Stimulated activated CD8-positive, alpha-beta memory T cell treated with anti-CD3 and anti-CD28 coated beads, Interleukin-7, amount 100 ng/mL, for 4 hours (primary cell): ENCODE data around the gene KCNMA1.
"Not testable (repeated sequence)": the region's sequence is repeated elsewhere in the genome, so short reads cannot be mapped to it uniquely, and the experiment has no call there.

Experiments used
- DNase-seq, 2 donors: peaks; one replicate each; pipeline ENCODE4 v3.0.0-alpha.2; 2020; ENCODE audit warnings: low read depth in 2 of 2

KCNMA1 gene

DNA sequence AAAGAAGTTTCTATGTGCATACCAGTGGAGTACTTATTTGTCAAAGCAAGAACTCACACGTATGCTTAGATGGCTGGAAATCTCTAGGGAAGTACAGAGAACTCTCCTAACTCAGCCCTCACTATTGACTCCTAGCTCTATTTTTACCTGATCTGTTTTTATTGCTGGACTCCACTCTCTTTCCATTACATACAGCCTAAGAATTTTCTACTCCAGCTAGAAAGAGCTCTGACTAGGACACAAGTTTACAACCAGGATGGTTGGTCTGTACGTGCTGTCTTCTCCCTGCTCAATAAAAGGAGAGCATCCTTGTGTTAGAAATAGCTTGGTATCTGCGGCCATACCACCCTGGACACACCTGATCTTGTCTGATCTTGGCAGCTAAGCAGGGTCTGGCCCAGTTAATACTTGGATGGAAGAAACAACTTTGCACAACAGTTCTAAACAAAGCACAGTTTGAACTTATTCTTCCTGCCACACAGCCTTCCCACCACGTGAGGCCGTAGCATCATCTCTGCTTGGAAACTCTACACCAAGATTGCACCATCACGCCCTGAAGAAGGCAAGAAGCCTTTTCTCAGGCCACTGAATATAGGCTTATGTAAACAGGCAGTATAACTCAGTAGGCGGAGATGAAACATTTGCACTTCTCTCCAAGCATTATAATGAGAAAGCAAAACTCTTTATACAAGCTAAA, 50.7 kb downstream of the KCNMA1 start:
- DNase-seq: no peak

DNA sequence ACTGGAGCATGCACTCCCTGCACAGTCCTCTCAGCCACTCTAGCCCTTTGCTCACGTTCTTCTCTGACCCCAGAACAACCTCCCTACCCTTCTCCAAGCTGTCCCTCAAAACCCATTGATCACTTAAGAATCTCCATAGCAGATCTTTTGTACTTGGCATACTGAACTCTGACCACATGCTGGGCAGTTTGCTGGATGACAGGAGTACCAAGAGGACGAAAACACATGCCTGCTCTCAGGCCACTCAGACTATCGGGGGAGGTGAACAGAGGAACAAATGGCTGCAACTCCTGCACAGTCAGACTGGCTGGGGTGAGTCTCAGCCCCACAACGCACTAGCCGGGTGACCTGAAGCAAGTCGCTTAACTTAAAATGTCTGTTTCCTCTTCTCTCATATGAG, 52.7 kb downstream of the KCNMA1 start:
- no peak for DNase-seq

DNA sequence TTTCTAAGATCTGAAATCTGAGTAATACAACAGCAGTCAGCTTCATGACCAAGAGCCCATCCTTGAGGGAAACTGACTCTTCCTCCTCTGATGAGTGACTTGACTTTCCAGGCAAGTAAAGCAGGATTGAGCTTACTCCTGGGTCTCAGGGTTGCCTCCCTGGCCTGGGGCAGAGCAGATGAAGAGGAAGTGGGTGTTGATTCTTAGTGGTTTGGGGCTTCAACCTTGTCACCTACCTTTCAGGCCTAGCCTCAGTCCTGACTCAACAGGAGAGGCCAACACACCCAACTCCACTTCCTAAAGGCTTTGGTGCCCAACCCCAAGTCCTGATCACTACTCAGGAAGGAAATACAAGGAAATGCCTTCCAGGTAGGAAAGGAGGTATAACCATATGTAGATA, 54.1 kb downstream of the KCNMA1 start:
- no peak for DNase-seq

DNA sequence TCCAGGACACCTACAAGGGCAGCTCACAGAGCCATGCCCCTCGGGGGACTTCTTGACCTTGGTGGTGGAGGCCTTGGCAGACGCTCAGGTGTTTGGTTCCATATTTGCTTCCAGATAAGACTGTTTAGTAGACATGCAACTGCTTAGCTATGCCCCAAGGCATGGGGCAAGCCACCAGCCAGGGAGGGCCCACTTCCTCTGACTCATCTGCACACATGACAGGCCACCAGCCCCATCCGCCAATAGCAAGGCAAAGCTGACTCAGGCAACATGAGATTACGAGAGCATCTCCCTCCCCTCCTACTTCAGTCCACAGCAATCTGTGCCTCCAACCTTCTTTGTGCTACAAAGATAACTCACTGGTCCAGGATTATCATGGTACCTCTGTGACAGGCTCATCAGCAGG, 54.9 kb downstream of the KCNMA1 start:
- no peak for DNase-seq

DNA sequence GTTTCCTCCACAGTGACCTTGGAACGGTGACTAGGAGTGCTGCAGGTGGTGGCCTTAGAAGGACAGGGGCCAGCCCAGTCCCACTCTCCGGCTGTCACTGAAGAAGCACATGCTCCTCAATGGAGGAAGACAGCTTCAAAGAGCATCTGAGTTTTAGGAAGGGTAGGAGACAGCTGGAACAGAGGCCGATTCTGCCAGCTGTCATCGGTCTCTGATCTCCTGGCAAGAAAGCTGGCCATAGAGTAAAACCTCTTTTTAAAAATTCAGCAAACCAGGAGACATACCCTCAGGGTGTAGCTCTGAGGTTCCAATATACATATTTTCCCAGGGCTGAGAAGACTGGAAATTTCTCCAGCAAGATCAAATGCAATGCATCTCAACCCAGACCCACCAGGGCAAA, 55.9 kb downstream of the KCNMA1 start:
- no peak for DNase-seq

DNA sequence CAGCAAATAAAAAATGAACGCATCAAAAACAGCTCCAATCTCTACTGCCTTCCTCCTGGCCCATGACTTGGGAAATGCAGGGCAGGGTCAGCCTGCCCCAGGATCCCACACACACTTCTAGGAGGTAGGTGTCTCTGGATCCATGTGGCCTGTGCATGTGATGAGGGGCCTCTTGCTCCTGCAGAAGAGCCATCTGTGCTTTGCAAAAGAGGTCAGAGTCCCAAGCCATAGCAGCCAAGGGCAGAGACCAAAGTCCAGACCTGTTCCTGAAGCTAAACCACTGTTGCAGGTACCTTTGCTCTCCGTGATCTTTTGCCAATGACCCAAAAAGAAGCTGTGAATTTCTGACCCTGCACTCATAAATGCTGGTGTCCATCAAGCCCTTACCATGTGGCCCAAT, 57.1 kb downstream of the KCNMA1 start:
- DNase-seq: no peak

DNA sequence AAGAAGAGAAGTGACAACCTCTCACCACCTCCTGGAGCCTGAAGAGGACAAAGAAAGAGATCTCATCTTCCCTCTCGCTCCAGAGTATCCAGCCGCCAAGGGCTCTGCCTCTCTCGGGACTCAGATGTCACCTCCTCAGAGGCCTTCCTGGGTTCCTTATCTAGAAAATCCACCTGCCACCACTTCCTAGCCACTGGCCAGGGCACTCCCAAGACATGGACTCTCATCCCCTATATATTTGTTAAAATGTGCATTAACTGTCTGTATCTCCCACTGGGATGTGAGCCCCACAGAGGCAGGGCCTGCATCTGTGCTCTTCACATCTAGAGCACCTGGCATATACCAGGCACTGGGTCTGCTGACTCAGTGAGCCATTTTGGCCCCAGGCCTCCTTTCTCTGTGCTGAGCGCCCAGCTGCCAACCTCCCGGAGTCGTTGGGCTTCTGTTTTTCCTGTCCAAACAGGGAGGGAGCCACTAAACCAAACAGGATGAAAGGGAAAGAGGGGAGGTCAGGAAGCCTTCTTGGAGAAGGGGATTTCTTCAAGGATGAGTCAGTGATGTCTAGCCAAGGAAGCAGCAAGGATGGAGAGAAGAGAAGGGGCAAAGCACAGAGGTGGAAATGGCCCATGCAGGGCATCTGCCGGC, 58.9 kb downstream of the KCNMA1 start:
- DNase-seq: no peak

DNA sequence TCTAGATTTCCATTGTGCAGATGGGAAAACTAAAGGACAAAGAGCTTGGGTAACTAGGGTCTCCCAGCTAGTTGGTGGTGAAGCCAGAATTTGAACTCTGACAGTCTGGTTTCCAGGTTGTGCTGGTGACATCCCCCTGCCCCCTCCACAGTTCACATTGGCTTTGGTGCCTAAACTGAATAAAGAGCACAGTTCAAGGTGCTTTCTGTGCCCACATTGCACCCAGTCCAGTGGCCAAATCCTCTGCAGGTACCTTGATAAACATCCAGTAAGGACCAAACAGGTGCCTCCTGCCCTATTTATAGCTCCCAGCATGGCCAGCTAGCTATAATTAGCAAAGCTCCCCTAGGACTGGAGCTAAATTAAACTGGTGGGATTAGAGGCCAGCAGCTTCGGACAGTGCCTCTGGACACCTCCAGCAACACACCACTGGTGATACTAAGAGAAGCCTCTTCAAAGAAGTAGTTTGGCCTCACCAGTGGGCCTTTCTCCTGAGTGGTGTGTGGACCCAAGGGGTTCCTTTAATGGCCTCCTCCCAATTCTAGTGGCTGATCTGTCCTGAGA, 59.9 kb downstream of the KCNMA1 start:
- DNase-seq: no peak

DNA sequence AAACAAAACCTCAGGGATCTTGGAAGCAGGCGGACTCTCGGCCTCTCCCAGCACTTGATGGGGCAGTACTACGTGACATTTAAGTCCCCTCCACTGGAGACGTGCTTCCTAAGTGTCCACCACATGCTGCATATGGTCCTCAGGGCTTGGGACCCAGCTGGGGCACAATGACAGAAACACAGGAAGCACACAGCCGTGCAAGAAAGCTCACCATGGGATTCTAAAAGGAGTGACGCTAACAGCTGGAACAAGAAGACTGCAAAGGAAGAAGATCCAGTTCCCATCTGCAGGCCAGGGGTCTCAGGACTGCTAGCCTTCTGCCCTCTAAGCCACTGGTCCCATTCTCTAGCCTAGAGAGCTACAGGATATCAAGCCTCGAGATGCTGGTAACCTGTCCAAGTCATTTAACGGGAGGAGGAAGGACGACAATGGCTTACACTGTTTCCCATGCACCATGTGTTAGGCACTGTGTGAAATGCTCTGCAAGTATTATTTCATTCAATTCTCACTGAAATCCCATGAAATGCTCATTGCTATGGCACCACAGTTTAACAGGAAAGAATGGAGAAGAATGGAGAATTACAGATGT, 61.1 kb downstream of the KCNMA1 start:
- DNase-seq: no peak

DNA sequence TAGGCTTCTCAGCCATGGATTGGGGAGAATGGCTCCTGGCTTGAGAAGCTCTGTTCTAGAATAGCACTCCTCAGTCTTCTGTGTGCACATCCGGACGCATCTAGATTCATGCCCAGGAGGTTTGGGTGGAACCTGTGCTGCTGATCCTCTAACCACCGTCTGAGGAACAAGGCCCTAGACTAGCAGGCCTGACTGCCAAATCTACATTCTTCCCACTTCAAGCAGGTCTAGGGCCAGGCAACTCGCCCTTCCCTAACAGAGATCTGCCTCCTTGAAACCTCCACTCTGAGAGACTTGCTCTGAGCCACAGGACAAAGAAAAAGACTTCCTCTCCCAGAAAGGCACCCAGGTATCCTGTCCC, 61.6 kb downstream of the KCNMA1 start:
- no peak for DNase-seq

DNA sequence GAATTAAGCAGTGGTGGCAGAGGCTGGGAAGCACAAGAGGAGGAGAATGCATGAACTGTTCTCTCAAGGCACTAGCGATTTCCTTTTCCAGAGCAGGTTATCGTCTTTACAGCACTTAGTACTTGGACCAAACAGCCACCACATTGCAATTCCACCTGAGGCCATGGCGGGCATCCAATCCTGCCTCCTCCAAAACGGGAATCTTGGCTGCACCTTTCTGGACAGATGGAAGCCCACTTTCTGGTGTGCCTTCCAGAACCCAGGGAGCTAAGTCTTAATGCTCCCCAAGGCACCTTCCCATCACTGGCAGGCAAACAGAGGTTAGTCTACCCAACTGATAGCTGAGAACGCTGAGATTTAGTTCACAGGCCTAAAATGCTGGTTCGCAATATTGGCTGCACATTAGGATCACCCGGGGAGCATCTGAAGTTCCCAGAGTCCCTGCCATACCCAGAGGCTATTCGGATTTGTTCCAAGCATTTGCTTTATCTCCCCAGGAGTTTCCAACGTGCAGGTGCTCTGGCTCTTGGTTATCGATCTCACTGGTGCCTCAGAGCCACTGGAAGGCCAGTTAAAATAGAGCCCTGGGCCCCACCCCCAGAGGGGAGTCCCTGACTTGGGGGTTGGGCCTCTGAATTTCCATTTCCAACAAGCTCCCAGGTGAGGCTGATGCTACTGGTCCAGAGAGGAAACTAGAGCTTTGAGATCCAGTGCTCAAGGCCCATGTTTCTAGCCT, 62.2 kb downstream of the KCNMA1 start:
- no peak for DNase-seq

DNA sequence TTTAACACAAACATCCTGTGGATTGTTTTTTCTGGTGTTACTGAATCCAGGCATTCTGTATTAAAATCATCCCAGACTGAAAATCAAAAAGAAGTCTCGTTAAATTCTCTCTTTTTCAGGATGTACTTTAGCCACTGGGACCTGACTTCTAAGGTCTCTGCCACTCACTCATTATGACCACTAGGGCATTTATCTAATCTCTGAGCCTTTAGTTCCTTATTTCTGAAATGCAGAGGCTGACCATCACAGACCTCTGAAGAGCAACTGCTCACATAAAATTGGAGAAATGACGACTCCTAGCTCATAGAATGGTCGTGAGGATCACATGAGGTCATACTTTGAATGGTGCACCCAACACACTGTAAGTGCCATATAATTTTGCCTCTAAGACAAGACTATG, 63.2 kb downstream of the KCNMA1 start:
- no peak for DNase-seq

DNA sequence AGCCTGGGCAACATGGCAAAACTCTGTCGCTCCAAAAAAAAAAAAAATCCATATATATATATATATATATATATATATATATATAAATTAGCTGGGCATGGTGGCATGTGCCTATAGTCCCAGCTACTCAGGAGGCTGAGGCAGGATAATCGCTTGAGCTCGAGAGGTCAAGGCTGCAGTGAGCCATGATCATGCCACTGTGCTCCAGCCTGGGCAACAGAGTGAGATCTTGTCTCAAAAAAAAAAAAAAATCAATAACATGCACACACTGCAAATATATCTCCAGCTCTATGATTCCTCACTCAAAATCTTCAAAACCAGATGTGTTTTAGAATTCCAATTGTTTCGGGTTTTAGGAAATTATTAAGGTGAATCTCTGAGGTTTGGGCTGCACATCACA, 65.1 kb downstream of the KCNMA1 start:
- not testable (repeated sequence) for DNase-seq

DNA sequence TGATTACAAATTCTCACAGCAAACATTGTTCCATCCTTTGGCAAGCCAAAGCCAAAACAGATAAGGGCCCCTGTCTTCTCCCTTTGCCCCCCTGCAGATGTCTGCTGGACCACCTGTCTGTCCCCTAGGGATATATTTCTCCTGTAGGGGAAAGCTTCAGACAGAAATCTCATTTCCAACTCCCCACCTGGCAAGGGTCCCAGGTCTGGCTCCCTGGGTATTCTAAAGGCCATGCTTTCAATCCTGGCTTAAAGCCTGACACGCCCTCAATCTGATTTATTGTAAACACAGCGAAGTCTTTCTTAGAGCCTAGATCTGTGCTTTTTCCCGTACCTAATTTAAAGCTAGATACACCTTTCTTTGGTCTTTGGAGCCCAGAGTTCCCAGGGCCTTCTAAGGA, 66.1 kb downstream of the KCNMA1 start:
- no peak for DNase-seq

DNA sequence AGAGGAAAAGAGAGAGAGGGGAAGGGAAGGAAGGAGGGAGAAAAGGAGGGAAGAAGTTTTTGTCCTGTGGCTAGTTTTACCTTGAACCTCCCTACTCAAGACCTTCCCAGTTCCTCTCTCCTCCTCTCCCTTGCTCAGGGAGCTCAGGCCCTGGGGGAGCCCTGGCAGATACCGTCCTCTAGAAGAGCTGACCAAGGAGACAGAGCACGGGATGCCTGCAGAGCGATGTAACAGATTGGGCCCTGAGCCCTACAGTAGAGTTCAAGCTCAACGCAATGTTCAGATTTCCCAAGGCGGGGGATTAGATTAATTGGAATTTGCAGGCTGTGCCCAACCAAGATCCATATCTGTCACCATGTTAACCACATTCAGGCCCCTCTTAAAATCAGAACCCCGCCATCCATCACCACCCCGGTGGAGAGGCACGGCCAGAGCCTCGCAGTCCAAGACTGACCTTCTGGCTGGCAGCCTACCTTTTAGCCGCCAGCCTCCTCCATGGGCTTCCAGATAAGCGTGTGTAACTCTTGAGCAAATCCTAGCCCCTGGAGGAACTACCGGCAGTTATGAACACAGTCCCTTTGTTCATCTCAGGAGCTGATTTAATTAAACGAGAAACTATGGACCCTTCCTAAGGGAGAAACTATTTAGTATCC, 70.6 kb downstream of the KCNMA1 start:
- DNase-seq: no peak

DNA sequence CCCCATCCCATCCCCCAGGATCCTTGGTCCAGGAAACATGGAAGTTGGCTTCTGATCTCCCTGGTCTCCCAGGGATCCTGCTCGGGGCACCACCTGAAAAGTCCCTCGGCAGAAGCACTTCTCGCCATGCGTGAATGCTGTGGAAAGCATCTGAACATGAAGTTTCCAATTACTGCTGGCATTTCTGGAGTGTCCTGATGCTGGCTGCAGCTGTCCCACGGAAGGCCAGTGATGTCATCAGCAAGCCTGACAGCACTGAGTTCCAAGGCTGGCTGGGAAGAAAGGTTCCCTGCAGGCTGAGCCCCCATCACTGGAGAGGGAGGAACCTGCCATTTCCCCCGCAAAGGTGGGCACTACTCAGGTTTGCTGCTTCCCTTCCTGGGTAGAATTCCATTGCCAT, 71.4 kb downstream of the KCNMA1 start:
- no peak for DNase-seq

DNA sequence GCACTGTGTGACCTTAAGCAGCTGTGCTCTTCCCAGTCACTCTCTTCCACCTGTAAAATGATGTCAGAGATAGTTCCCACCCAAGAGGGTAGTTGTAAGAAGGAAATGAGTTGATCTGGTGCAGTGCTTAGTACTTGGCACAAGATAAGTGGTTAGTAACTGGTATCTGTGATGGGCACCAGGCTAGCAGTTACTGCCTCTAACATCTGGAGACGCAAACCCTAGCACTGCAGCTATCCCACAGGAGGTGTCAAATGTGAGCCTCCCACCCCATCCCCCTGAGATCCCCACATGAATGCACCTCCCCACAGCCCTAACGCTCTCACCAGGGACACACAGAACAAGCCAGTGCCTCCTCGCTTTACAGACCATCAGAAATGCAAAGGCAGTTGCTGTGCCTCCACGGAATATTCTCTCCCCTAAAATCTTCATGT, 72.0 kb downstream of the KCNMA1 start:
- no peak for DNase-seq

DNA sequence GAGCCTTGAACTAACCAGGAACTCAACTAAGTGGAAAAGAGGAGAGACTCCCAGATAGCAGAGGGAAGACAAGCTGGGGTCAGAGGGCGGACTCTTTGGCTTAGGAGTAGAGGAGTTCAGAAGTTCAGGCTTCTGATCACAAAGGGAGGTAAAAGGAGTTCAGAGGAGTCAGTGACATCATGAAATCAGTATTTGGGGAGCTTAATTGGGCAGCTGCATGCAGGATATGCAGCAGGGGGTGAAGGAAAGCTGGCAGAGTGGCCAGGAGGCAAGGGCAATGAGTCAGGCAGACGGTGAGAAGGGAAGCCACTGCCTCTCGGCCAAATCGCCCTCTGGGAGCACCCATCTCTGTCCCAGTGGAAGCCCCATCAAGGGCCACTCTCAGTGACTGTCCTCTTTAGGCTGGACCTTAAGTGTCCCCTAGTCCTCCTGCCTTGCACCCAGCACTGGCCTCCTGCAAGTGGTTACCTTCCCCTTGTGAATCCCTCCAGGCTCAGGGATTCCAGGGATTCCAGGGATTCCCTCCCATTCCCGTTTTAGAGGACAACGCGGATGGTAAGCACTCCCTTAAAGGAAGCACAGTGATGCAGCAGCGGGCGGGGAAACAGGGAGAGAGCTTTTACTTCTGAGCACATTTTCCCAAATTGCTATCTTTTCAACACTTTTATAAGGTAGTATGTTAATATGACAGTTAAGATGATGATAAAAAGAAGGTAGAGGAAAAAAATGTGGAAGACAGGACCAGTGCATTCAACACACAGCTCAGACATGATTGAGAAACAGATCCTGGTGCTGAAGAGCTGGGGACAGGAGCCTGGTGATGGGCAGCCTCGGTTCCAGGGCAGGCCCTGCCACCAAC, 72.6 kb downstream of the KCNMA1 start:
- no peak for DNase-seq

DNA sequence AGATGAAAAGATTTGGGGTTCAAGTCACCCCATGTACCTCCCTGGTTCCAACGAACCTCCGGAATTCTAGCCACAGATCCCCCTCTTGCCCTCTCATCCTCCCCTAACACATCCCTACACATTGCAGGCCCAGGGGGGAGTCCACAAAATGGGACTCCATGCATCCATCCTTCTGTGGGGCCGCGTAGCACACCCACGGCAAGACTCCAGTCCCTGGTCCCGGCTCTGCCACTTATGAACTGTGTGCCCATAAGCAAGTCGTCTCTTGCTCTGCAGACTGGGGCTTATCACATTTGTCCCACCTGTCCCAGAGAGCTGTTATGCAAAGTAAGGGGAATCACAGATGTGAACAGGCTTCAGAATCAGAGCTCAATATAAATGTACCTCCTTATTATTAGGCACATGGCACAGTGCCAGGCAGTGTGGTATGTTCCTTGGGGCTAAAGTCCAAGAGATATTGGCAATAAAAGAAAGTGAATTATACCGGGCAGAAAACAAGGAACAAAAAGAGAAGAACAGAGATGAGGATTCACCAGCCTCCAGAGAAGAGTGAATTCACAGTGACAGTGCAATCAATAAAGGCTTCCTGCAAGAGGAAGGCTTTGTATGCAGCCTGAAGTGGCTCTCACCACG, 73.9 kb downstream of the KCNMA1 start:
- DNase-seq: no peak

DNA sequence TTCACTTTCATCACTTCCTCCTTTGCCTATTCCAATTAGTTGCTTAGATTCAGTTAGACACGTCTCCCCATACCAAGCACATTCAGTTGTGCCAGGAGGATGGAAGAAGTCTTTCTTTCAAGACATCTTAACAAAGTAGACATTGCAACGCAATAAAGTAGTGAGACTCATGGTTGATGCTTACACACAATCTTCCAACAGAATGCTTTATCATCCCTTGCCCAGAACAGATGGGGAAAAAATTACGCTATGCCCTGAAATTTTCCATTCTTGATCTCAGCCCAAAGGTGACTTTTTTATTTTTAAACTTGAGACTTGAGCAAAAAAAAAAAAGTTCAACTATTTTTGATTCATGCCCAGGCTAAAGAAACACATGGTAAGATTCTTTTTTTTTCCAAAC, 74.9 kb downstream of the KCNMA1 start:
- DNase-seq: no peak

DNA sequence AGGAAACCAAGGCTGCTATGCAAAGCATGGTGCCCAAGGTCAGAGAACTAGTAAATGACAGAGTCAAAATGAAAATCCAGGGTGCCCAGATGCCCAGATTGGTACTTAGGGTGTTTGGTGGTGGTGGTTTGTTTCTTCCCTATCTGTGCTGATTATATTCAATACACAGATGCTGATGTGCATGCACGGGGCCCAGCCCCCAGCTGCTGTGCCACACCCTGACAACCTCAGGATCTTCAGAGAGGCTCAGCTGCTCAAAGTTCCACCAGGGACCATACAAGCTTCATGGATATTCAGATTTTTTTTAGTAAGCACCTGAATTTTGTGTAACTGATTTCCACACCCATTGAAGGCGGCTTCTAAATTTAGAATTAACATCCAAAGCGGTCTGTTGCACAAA, 75.6 kb downstream of the KCNMA1 start:
- DNase-seq: no peak
